Measurements from ENCODE around the gene OBSCN.

- TF ChIP-seq EZH2phosphoT487 (IDR thresholded peaks at IDR 0.05; ENCODE audit: insufficient read depth, low read depth) (no peak), EZH2 (IDR thresholded peaks at IDR 0.05; ENCODE audit: insufficient read depth, poor library complexity, severe bottlenecking) (no peak)
Measured at GRCh38 chr1:228238461-228238860, 30.6 kb downstream of the OBSCN start.
